Adrenal gland (tissue), 12 donors: ENCODE measurements around the gene KAZN. TPM values are rescaled to one million over a fixed set of nuclear protein-coding genes. Genes with fewer than 3 reads are reported as not detected.

Experiments used
- DNase-seq, 7 donors: peaks; one replicate each; pipeline ENCODE4 v3.0.0-alpha.2; 2019 to 2020
- H3K27ac ChIP-seq, 5 donors: fragments of 200-600 bp; sonication (generic) in 4 of 5; 1 replicate in 3 of 5; 2 replicates in 2 of 5; pipeline versions ENCODE4 v1.5.1 to v1.8.0; 2016 to 2020; ENCODE audit warnings: mild to moderate bottlenecking in 1 of 5
- H3K27me3 ChIP-seq: fragments of 200-600 bp; 2 replicates; pipeline ENCODE4 v1.8.0; 2021
- H3K36me3 ChIP-seq, 2 donors: fragments of 200-600 bp; replicated peaks in 1 of 2; 1 replicate in 1 of 2; 2 replicates in 1 of 2; pipeline versions ENCODE4 v1.5.1 to v1.8.0; 2018 to 2022
- H3K4me1 ChIP-seq, 2 donors: fragments of 200-600 bp; replicated peaks in 1 of 2; 1 replicate in 1 of 2; 2 replicates in 1 of 2; pipeline versions ENCODE4 v1.5.1 to v1.8.0; 2018 to 2021
- H3K4me3 ChIP-seq, 4 donors: fragments of 200-600 bp; sonication (generic) in 3 of 4; one replicate each; pipeline ENCODE4 v1.5.1; 2016 to 2018
- H3K9me3 ChIP-seq, 3 donors: fragments of 200-600 bp; sonication (generic) in 1 of 3; replicated peaks in 1 of 3; 1 replicate in 2 of 3; 2 replicates in 1 of 3; pipeline versions ENCODE4 v1.5.1 to v1.8.0; 2016 to 2021
- CTCF ChIP-seq, 6 experiments: fragments of 450-650 bp in 4 of 6; fragments of 200-600 bp in 2 of 6; sonication (generic) in 1 of 6; IDR thresholded peaks; 1 replicate in 5 of 6; 2 replicates in 1 of 6; pipeline versions ENCODE4 v1.5.1 to v1.8.0; 2016 to 2021; ENCODE audit warnings: antibody characterized with exemption in 6 of 6, mild to moderate bottlenecking in 2 of 6, moderate library complexity in 1 of 6
- POLR2A ChIP-seq, 2 donors: fragments of 450-650 bp; IDR thresholded peaks; one replicate each; pipeline ENCODE4 v1.6.1; 2017; ENCODE audit warnings: antibody characterized with exemption in 2 of 2, mild to moderate bottlenecking in 2 of 2, moderate library complexity in 1 of 2
- WGBS, 4 donors: extraction: QIAGEN DNeasy Blood & Tissue Kit in 2 of 4; methylation state at CpG; one replicate each; pipeline versions ENCODE4 v1.1.5 to v1.1.7; 2013 to 2017; 5-methylcytosine and 5-hydroxymethylcytosine counted together
- intact Hi-C, 2 donors: fragments of 100-400 bp; cut with DNase I; formaldehyde crosslinking; loops; one replicate each; pipeline versions ENCODE4 v1.14.1 to v1.15.0; 2022 to 2023
- polyA plus RNA-seq, 3 donors: library from polyadenylated mRNA; stranded (reverse); fragments of 200-250 nt in 2 of 3; fragments of 350-450 nt in 1 of 3; fragmentation: Illumina TruSeq in 1 of 3; extraction: RNeasy Lipid Tissue Mini Kit (QIAGEN cat#74804) in 1 of 3; gene quantifications; one replicate each; pipeline ENCODE4 v1.2.3, GENCODE V29; 2013 to 2014
- total RNA-seq, 9 donors: library from RNA; depleted of rRNA in 4 of 9; stranded (reverse); fragments of >200 nt in 4 of 9; fragments of 120-200 nt in 1 of 9; fragmentation: NEBNext Ultra II Directional in 1 of 9; extraction: Animal tissue kit (Norgen Biotek cat#: 25700) in 1 of 9; gene quantifications; one replicate each; pipeline versions ENCODE4 v1.1.0 to v1.2.4, GENCODE V29; 2013 to 2023
- donor health status: healthy with polysubstance abuse.
- donor health status: Bipolar disorder and iron deficiency.
- donor health status: DM: yes; HTN: yes; CAD: no.
- donor health status: DM: no; HTN: no; CAD: no.
- donor health status: DM: no; HTN: no; CAD: no.
- donor health status: DM: yes; HTN: yes; CAD: no.

The KAZN gene
- total and polyA plus RNA-seq, 12 donors: 5.9 to 63.4 (median 29.5) TPM

GRCh38 chr1:14994148-14994547, 395.7 kb downstream of the KAZN start:
- DNase-seq: no peak
- no peaks in the 10 kb centered on the region for H3K9me3 ChIP-seq
- H3K27ac ChIP-seq: peak overlapping the region in 2 of 5 donors; percentile 89 to 94
- WGBS, 4 donors: 77 to 87% (median 86%) methylated on average over 5 to 7 of the region's 7 CpGs
- intact Hi-C loops: no loop called here
- no peaks in the 10 kb centered on the region for H3K27me3 ChIP-seq
- H3K4me3 ChIP-seq: no peak overlapping the region
- no peak for TF ChIP-seq CTCF (IDR thresholded peaks at IDR 0.05)
- no peaks in the 10 kb centered on the region for H3K36me3 ChIP-seq
- H3K4me1 ChIP-seq: peaks cover 22 to 33% of the 10 kb centered on the region in 2 donors

- Histone ChIP-seq H3K4me1 (peaks cover 28 to 40% of the 10 kb centered on the region in 2 donors), H3K9me3 (no peaks in the 10 kb centered on the region), H3K27ac (peak overlapping the region; percentile 7 to 94 (median 89)), H3K36me3 (no peaks in the 10 kb centered on the region), H3K27me3 (no peaks in the 10 kb centered on the region), H3K4me3 (no peak overlapping the region)
- 40 to 72% (median 54%) methylated on average over 7 to 9 of the region's 9 CpGs for WGBS, 4 donors
- DNase-seq: peak; percentile 56 to 79 (median 76)
- TF ChIP-seq CTCF (IDR thresholded peaks at IDR 0.05) (no peak), POLR2A (IDR thresholded peaks at IDR 0.05) (no peak)
- intact Hi-C loops: no loop called here
Measured at GRCh38 chr1:14994841-14995437, 396.5 kb downstream of the KAZN start.

GRCh38 chr1:14996133-14997050, 397.9 kb downstream of the KAZN start:
- Histone ChIP-seq H3K4me1 (peaks cover 28 to 40% of the 10 kb centered on the region in 2 donors), H3K27ac (peak overlapping the region; percentile 47 to 95 (median 90)), H3K36me3 (no peaks in the 10 kb centered on the region), H3K9me3 (no peaks in the 10 kb centered on the region), H3K27me3 (no peaks in the 10 kb centered on the region), H3K4me3 (no peak overlapping the region)
- intact Hi-C loops: no loop called here
- WGBS, 4 donors: 35 to 57% (median 44%) methylated on average over 20 to 23 of the region's 23 CpGs
- TF ChIP-seq CTCF (IDR thresholded peaks at IDR 0.05) (no peak), POLR2A (IDR thresholded peaks at IDR 0.05) (peak in 1 of 2 donors; percentile 40)
- peak; percentile 56 to 93 (median 89) for DNase-seq

GRCh38 chr1:14997646-14998276, 399.3 kb downstream of the KAZN start:
- intact Hi-C loops: no loop called here
- H3K9me3 ChIP-seq: no peaks in the 10 kb centered on the region

More at GRCh38 chr1:14997646-14998276, 399.3 kb downstream of the KAZN start:
- peaks cover 28 to 40% of the 10 kb centered on the region in 2 donors for H3K4me1 ChIP-seq
- no peaks in the 10 kb centered on the region for H3K36me3 ChIP-seq
- H3K27ac ChIP-seq: peak overlapping the region in 3 of 5 donors; percentile 51 to 94 (median 90)
- no peaks in the 10 kb centered on the region for H3K27me3 ChIP-seq
- DNase-seq: no peak
- H3K4me3 ChIP-seq: no peak overlapping the region
- no peak for TF ChIP-seq CTCF (IDR thresholded peaks at IDR 0.05)
- TF ChIP-seq POLR2A (IDR thresholded peaks at IDR 0.05): no peak
- 65 to 78% (median 74%) methylated on average over 4 to 12 of the region's 12 CpGs for WGBS, 4 donors
